Mesangial cell (primary cell): ENCODE results near the gene CHRNB1. TPM values are rescaled to one million over a fixed set of nuclear protein-coding genes. Genes with fewer than 3 reads are reported as not detected.

ENCODE experiments used
- total RNA-seq: library from RNA; depleted of rRNA; stranded (reverse); fragments of >200 nt; gene quantifications from 2 replicates; pipeline ENCODE4 v1.2.3, GENCODE V29; 2015

CHRNB1 gene, protein sequence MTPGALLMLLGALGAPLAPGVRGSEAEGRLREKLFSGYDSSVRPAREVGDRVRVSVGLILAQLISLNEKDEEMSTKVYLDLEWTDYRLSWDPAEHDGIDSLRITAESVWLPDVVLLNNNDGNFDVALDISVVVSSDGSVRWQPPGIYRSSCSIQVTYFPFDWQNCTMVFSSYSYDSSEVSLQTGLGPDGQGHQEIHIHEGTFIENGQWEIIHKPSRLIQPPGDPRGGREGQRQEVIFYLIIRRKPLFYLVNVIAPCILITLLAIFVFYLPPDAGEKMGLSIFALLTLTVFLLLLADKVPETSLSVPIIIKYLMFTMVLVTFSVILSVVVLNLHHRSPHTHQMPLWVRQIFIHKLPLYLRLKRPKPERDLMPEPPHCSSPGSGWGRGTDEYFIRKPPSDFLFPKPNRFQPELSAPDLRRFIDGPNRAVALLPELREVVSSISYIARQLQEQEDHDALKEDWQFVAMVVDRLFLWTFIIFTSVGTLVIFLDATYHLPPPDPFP
- 6.4 and 17.1 TPM in 2 replicates for total RNA-seq

DNA sequence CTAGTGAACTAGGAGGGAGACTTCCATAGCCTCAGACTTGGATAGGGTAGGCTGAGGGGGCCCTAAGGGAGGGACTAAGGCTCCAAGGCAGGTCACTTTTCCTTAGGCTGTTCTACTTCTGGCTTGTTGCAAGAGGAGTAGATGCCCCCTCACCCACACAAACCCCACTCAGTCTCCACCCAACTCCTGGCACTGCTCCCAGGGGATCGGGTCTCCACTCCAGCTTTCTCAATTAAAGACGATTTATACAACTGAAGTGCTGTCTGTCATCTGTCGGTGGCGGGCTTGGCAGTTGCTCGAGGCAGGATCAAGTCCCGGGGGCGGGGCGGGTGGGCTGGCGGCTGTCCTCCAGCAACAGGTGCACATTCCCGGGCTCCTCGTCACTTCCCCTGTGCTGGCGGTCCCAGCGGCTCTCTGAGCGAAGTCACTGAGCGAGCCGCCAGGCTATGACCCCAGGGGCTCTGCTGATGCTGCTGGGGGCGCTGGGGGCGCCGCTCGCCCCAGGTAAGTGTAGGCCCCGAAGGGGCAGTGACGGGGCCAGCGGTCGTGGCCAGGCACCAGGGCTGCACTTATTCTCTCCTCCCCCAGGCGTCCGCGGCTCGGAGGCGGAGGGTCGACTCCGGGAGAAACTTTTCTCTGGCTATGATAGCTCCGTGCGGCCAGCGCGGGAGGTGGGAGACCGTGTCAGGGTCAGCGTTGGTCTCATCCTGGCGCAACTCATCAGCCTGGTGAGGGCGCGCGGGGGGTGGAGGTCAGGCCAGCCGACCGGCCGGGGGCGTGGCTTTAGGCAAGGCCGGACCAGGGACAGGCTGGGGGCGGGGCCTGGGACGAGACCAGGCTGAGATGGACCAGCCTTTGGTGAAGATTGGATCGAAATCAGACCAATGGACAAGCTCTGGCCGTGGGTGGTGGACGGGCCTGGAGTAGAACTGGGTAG lies at the start of gene CHRNB1:
CHRNB1 (plus strand) TSS at position 380 of the 937 bp plus-strand sequence; CDS start at position 447, 67 bp downstream.

DNA sequence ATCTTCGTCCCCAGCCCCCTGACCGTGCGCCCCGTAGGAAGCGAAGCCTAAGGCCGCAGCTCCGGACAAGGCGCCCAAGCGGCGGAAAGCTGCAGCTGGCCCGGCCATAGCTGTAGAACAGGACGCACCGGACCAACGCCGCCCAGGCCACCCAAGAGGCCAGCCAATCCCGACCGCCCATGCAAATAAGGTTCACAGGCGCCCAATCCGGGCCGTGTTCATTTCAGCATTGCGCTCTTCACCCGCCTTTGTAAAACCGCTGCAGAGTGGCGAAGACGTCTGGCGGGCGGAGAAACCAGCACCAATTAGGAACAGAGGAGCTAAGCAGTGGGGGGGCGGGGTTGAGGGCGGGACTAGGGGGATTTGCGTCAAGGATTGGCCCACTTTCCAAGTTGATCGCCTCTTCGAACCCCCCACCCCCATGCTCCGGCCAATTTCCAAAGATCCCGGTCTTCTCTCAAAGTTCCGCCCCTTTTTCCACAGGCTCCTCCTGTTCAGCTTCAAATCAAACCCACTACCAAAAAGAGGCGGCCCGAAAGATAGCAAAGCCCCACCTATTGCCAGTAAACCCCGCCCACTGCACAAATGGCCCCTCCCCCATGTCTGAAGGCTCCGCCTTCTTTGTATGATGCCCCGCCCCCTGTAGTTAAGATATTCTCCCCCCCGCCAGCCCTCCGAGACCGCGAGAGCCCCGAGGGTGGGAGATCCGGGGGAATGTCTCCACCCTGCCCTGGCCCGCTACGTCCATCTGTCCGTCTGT lies 40.7 kb upstream of the CHRNB1 start, which contains the start of gene TMEM256:
TMEM256 (minus strand) TSS at position 121 of the 760 bp plus-strand sequence; CDS start at position 108, 13 bp downstream.

DNA sequence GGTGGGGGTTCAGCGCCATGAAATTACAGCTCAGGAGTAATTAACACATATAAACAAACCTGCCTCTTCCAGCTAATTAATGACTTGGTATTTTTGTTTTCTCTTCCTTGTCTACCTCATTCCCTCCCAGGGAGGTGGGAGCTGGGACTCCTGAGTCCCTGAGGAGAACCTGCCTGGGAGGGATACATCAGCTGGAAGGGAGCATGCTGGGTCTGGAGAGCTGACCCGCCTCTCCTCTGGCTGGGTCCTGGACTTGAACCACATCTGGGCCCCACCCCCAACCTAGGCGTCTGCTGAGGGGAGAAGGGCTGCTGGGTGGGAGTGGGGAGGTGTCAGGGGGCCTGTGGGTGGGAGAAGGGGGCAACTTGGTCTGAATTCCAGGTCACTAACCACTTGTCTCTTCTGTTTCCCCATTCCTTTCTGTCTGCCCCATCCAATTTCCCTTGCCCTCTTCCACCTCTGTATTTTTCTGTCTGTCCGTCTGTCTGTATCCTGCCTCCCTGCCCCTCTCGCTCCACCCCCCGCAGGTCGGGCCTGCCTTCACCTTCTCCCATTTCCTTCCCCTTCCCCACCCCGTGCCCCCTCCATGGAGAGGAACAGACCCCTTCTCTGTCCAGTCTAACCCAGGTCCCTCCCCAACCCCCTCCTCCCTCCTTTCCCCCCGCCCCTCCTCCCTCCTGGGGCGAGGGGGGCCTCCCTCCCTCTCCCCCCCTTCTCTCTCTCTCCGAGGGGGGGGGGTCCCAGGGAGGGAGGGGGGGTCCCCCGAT lies 37.2 kb upstream of the CHRNB1 start, which contains the start of gene NLGN2:
NLGN2 (plus strand) TSS at position 361 of the 767 bp plus-strand sequence. CDS start 411 bp downstream, outside the sequence.

DNA sequence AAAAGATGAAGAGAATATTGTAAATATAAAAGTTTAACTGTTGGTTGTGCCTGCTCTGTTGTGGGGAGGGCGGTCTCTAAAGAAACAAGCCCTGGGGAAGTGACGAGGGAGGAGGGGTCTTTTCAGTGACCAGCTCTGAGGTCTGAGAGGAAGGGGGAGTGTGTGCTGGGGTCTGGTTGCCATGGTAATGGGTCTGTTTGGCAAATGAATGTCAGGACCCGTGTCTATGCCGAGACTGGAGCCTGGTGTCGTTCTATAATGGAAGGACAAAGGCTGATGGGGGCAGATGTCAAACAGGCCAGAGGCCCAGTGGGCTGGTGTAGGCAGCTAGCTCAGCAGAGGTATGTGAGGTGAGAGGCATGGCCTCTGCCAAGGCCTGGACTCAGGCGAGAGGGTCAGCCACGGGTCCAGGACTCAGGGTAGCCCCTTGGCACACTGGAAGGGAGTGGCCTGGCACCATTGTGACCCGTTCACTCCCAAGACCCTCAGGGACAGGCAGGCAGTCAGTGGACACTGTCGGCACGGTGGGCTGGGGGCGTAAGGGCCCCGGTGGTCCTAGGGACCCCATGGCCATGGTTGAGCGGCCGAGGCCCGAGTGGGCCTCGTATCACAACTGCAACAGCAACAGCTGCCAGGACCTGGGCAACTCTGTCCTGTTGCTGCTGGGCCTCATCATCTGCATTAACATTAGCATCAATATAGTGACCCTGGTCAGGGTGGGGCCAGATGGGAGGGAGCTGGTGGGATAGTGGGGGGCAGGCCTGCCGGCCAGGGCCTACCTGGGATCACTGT lies 24.8 kb upstream of the CHRNB1 start, which contains the start of gene SPEM1:
SPEM1 (plus strand) TSS at position 506 of the 792 bp plus-strand sequence; CDS start at position 567, 61 bp downstream.

DNA sequence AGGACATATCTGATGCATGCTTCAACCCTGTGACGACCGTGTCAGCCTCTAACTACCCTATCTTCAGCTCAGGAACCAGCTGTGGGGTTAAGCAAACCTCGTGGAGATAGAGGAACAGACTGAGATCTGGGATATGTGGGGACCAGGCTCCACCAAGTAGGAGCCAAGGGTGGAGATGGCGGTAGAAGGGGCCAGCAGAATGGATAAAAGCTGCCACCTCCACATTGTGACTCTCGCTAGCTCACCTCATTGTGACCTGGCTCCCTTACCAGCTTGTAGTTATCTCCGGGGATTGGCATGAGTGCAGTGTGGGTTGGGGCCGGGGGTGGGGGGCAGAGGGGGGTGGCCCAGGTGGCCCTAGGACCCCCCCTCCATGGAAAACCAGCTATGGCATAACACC lies 19.5 kb upstream of the CHRNB1 start, which contains the start of gene SPEM2:
SPEM2 (plus strand) TSS at position 301 of the 400 bp plus-strand sequence; CDS start at position 374, 73 bp downstream.

DNA sequence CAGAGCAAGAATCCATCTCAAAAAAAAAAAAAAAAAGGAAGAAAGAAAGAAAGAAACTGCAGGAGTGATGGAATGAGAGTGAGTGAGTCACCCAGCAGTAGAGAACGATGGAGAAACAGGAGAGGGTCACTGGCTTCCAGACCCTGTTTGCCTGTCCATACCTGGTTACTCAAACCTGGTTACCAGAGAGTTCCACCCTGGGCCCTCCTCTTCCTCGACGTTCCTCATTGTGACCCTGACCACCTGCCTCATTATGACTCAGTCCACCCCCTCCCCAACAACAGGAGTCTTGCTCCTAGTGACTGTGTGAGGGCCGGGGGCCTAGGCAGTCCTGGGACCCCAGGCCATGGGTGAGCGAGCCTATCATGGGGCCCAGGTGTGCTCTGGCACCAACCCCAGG lies 16.3 kb upstream of the CHRNB1 start, which contains the start of gene SPEM3:
SPEM3 (plus strand) TSS at position 301 of the 400 bp plus-strand sequence; CDS start at position 347, 46 bp downstream.

DNA sequence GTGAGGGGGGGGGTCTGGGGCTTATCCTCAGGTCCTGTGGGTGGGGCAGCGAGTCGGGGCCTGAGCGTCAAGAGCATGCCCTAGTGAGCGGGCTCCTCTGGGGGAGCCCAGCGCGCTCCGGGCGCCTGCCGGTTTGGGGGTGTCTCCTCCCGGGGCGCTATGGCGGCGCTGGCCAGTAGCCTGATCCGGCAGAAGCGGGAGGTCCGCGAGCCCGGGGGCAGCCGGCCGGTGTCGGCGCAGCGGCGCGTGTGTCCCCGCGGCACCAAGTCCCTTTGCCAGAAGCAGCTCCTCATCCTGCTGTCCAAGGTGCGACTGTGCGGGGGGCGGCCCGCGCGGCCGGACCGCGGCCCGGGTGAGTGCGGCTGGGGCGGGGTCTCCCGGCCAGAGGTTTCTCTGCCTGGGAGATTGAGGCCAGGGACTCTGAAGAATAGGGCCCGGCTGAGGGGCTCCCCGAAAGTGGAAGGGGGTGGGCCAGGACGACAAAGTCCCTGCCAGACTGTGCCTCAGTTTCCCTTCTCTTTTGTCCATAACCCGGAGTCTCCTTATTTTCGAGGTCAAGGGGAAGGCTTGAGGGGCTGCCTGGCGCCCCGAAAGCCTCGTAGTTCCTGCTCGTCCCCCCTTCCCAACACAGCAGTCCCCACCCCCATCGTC lies 5.3 kb upstream of the CHRNB1 start, which contains the start of gene FGF11:
FGF11 (plus strand) TSS at position 51 of the 651 bp plus-strand sequence; CDS start at position 160, 109 bp downstream.

DNA sequence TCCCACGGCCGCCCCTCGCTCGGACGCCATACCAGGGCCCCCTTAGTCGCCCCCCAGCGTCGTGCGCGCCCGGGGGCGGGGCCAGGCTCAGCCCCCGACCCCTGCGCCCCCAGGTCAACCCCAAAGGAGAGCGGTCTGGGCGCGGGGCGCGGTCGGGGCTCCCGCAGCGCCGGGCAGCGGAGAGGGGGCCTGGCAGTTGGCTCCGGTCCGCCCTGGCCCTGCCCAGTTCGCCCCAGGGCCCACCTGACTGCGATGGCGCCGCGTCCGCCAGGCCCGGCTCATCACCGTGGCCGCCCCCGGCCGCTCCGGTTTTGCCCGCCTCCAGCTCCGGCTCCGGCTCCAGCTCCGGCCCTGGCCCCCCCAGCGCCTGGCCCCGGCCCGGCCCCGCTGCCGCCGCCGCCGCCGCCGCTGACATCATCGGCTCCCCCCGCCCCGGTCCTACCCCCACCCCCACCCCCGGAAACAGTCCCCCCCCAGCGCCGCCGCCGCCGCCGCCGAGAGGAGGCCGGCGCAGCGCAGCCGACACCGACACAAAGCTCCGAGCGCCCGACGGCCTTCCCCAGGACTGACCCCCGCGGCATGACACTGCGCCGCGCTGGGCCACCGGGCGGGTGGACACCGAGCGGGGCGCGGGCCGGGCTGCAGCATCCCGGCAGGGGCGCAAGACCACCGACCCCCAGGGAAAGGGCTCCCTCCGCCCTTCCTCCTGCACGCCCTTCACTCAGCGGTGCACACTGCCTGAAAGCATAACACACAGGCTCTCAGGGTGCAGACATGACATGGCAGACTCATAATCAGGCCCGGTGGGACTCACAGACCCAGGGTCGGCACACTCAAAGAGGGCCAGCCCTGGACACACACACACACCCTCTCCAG lies 34.6 kb downstream of the CHRNB1 start, which contains the start of gene ZBTB4:
ZBTB4 (minus strand) TSS at position 419 of the 876 bp plus-strand sequence. CDS start 12,830 bp downstream, outside the sequence.

DNA sequence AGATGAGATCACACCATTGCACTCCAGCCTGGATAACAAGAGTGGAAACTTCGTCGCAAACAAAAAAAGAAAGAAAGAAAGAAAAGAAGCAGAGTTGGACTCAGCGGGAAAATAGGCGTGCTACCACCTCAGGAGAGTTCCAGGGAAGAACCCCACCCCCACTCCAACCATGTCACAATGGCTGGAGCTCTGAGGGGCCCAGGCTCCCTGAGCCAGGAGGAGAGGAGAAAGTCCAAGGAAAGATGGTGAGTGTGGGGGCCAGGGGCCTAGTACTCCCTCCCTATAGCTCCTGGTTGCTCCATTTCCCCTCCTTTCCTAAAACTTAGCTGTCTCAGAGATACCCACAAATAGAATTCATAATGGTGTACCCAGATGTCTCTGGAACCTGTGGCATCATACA lies 36.4 kb downstream of the CHRNB1 start, which contains the start of gene SLC35G6:
SLC35G6 (plus strand) TSS at position 172 of the 400 bp plus-strand sequence; CDS start at position 243, 71 bp downstream.

DNA sequence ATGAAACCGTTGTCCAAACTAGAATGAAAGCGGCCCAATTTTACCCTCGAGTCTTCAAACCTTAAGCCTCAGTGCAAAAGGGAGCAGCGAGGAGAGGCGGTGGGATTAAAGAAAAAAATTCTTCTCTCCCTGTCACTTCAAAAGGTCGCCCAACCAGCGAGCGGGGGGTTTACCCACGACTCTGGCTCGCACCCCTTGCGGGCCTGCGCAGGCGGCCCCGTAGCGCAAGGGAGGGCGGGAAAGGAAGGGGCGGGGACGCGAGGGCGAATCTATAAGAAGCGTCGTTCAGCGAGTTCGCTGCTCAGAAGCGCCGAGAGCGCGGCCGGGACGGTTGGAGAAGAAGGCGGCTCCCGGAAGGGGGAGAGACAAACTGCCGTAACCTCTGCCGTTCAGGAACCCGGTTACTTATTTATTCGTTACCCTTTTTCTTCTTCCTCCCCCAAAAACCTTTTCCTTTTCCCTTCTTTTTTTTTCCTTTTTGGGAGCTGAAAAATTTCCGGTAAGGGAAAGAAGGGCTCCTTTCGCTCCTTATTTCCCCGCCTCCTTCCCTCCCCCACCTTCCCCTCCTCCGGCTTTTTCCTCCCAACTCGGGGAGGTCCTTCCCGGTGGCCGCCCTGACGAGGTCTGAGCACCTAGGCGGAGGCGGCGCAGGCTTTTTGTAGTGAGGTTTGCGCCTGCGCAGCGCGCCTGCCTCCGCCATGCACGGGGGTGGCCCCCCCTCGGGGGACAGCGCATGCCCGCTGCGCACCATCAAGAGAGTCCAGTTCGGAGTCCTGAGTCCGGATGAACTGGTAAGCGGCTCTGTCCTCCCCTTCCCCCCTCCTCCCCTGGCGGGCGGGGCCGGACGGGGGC lies 39.4 kb downstream of the CHRNB1 start, which contains the start of gene POLR2A:
POLR2A (plus strand) TSS at position 300 of the 852 bp plus-strand sequence.

Other genes with a start within 250 kb of the CHRNB1 start
- 6.7 and 13.9 TPM in 2 replicates for gene DLG4, start 225.2 kb upstream of the CHRNB1 start, total RNA-seq
- 261 and 318 TPM in 2 replicates for gene ACADVL, start 225.1 kb upstream of the CHRNB1 start, total RNA-seq
- 51.0 and 69.3 TPM in 2 replicates for gene DVL2, start 210.5 kb upstream of the CHRNB1 start, total RNA-seq
- gene PHF23, start 205.6 kb upstream of the CHRNB1 start, total RNA-seq: 27.4 and 45.8 TPM in 2 replicates
- gene GABARAP, start 202.6 kb upstream of the CHRNB1 start, total RNA-seq: 262 and 715 TPM in 2 replicates
- gene CTDNEP1, start 193.3 kb upstream of the CHRNB1 start, total RNA-seq: 78.1 and 103 TPM in 2 replicates
- gene ELP5, start 192.8 kb upstream of the CHRNB1 start, total RNA-seq: 37.9 and 42.0 TPM in 2 replicates
- 12.4 and 33.1 TPM in 2 replicates for gene CLDN7, start 182.6 kb upstream of the CHRNB1 start, total RNA-seq
- gene SLC2A4, start 163.3 kb upstream of the CHRNB1 start, total RNA-seq: under 0.01 and 0.76 TPM in 2 replicates
- gene YBX2, start 150.4 kb upstream of the CHRNB1 start, total RNA-seq: 0.16 and 0.63 TPM in 2 replicates
- 263 and 774 TPM in 2 replicates for gene EIF5A, start 137.4 kb upstream of the CHRNB1 start, total RNA-seq
- gene GPS2, start 129.7 kb upstream of the CHRNB1 start, total RNA-seq: 42.2 and 68.3 TPM in 2 replicates
- 13.1 and 14.7 TPM in 2 replicates for gene NEURL4, start 115.7 kb upstream of the CHRNB1 start, total RNA-seq
- 0.38 and 0.65 TPM in 2 replicates for gene ACAP1, start 108.5 kb upstream of the CHRNB1 start, total RNA-seq
- 13.5 and 19.6 TPM in 2 replicates for gene KCTD11, start 92.9 kb upstream of the CHRNB1 start, total RNA-seq
- gene TMEM95, start 89.9 kb upstream of the CHRNB1 start, total RNA-seq: not detected in 2 replicates
- 2.6 and 4.6 TPM in 2 replicates for gene TNK1, start 64.0 kb upstream of the CHRNB1 start, total RNA-seq
- 69.7 and 127 TPM in 2 replicates for gene PLSCR3, start 50.5 kb upstream of the CHRNB1 start, total RNA-seq
- gene TMEM256, start 41.0 kb upstream of the CHRNB1 start, total RNA-seq: 250 and 289 TPM in 2 replicates
- gene NLGN2, start 37.2 kb upstream of the CHRNB1 start, total RNA-seq: 9.3 and 24.3 TPM in 2 replicates
- not detected in 2 replicates for gene SPEM1, start 24.7 kb upstream of the CHRNB1 start, total RNA-seq
- not detected in 2 replicates for gene SPEM2, start 19.4 kb upstream of the CHRNB1 start, total RNA-seq
- not detected in 2 replicates for gene SPEM3, start 16.2 kb upstream of the CHRNB1 start, total RNA-seq
- 12.9 and 19.5 TPM in 2 replicates for gene TMEM102, start 9.6 kb upstream of the CHRNB1 start, total RNA-seq
- 0.49 and 2.2 TPM in 2 replicates for gene FGF11, start 5.5 kb upstream of the CHRNB1 start, total RNA-seq
- gene ZBTB4, start 34.6 kb downstream of the CHRNB1 start, total RNA-seq: 17.9 and 31.6 TPM in 2 replicates
- not detected in 2 replicates for gene SLC35G6, start 36.4 kb downstream of the CHRNB1 start, total RNA-seq
- 74.3 and 158 TPM in 2 replicates for gene POLR2A, start 39.3 kb downstream of the CHRNB1 start, total RNA-seq
- 13.5 and 25.2 TPM in 2 replicates for gene TNFSF12, start 104.0 kb downstream of the CHRNB1 start, total RNA-seq
- 0.81 and 4.7 TPM in 2 replicates for gene TNFSF13, start 113.7 kb downstream of the CHRNB1 start, total RNA-seq
- 61.2 and 89.3 TPM in 2 replicates for gene SENP3, start 116.9 kb downstream of the CHRNB1 start, total RNA-seq
- 12.1 and 20.0 TPM in 2 replicates for gene CD68, start 134.6 kb downstream of the CHRNB1 start, total RNA-seq
- 113 and 243 TPM in 2 replicates for gene MPDU1, start 138.8 kb downstream of the CHRNB1 start, total RNA-seq
- 0.98 and 4.3 TPM in 2 replicates for gene SOX15, start 145.0 kb downstream of the CHRNB1 start, total RNA-seq
- gene FXR2, start 169.8 kb downstream of the CHRNB1 start, total RNA-seq: 41.2 and 42.3 TPM in 2 replicates
- 28.4 and 40.6 TPM in 2 replicates for gene SAT2, start 182.8 kb downstream of the CHRNB1 start, total RNA-seq
- gene SHBG, start 185.1 kb downstream of the CHRNB1 start, total RNA-seq: 0.89 TPM in 1 of 2 replicates, not detected in the other
- 0.13 TPM in 1 of 2 replicates, not detected in the other for gene ATP1B2, start 205.9 kb downstream of the CHRNB1 start, total RNA-seq
- 66.6 and 70.0 TPM in 2 replicates for gene TP53, start 242.4 kb downstream of the CHRNB1 start, total RNA-seq
- 11.2 and 36.3 TPM in 2 replicates for gene WRAP53, start 243.4 kb downstream of the CHRNB1 start, total RNA-seq